NB4 (cell line): ENCODE data around the gene KCNQ1.

Experiments used
- DNase-seq: peaks from one replicate; pipeline ENCODE4 v3.0.0; 2010; ENCODE audit warnings: low read depth
- H3K4me3 ChIP-seq: one replicate; pipeline ENCODE4 v1.5.1; 2011; ENCODE audit warnings: mild to moderate bottlenecking, low read depth, low read length, moderate library complexity
- MYC ChIP-seq: IDR thresholded peaks from 2 replicates; pipeline ENCODE4 v1.6.1; 2011; ENCODE audit warnings: low read depth, low read length
- POLR2A ChIP-seq: IDR thresholded peaks from 2 replicates; pipeline ENCODE4 v1.6.1; 2011; ENCODE audit warnings: mild to moderate bottlenecking; ENCODE audit not compliant: insufficient read length; ENCODE audit errors: extremely low read depth
- TF ChIP-seq, protein P1 (sequence below): IDR thresholded peaks from 2 replicates; pipeline ENCODE4 v1.6.1; 2011; ENCODE audit warnings: low read depth, low read length
- TF ChIP-seq, protein P2 (sequence below): IDR thresholded peaks from one replicate; pipeline ENCODE4 v1.5.1; 2012; ENCODE audit warnings: low read depth, low read length

Gene KCNQ1

DNA sequence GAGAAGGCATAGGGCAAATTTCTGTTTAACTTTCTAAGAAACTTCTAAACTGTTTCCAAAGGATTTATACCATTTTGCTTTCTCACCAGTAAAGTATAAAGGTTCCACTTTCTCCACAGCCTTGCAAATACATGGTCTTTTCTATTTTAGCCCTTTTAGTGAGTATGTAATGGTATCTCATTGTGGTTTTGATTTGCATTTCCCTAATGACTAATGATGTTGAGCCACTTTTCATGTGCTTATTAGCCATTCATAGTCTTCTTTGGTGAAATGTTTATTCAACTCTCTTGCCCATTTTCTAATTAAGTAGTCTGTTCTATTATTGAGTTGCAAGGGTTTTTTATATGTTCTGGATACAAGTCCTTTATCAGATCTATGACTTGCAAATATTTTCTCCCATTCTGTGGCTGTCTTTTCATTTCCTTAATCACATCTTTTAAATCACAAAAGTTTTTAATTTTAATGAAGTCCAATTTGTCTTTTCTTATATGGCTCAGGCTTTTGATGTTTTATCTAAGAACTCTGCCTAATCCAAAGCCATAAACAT, 338.8 kb downstream of the KCNQ1 start:
- no peak overlapping the region for H3K4me3 ChIP-seq
- TF ChIP-seq, protein P1, sequence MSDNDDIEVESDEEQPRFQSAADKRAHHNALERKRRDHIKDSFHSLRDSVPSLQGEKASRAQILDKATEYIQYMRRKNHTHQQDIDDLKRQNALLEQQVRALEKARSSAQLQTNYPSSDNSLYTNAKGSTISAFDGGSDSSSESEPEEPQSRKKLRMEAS = no peak
- TF ChIP-seq, protein P2, sequence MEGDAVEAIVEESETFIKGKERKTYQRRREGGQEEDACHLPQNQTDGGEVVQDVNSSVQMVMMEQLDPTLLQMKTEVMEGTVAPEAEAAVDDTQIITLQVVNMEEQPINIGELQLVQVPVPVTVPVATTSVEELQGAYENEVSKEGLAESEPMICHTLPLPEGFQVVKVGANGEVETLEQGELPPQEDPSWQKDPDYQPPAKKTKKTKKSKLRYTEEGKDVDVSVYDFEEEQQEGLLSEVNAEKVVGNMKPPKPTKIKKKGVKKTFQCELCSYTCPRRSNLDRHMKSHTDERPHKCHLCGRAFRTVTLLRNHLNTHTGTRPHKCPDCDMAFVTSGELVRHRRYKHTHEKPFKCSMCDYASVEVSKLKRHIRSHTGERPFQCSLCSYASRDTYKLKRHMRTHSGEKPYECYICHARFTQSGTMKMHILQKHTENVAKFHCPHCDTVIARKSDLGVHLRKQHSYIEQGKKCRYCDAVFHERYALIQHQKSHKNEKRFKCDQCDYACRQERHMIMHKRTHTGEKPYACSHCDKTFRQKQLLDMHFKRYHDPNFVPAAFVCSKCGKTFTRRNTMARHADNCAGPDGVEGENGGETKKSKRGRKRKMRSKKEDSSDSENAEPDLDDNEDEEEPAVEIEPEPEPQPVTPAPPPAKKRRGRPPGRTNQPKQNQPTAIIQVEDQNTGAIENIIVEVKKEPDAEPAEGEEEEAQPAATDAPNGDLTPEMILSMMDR = no peak
- TF ChIP-seq MYC (no peak), POLR2A (no peak)
- no peak for DNase-seq

DNA sequence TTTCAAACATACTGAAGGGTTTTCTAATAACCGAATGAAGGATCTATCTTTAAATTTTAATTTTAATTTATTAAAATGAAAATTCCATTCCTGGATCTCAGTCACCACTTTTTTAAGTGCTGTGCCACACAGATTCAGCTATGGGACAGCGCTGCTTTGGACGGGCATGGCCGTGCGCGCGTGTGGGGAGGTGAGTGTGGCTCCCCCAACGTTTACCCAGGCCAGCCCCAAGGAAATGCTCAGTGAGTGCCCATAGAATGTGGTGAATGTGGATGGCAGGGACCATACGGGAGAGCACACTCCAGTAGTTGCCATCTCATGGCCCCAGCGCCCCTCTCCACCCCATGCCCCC, 343.0 kb downstream of the KCNQ1 start:
- no peak overlapping the region for H3K4me3 ChIP-seq
- TF ChIP-seq MYC (no peak), POLR2A (no peak)
- TF ChIP-seq, protein P1 = no peak
- TF ChIP-seq, protein P2 = no peak
- DNase-seq = no peak

GRCh38 chr11:2788168-2789071, 343.6 kb downstream of the KCNQ1 start:
- no peak for DNase-seq
- no peak overlapping the region for H3K4me3 ChIP-seq
- TF ChIP-seq, protein P2 = no peak
- TF ChIP-seq MYC = no peak
- TF ChIP-seq POLR2A = no peak
- TF ChIP-seq, protein P1 = no peak

- DNase-seq = no peak
- no peak overlapping the region for H3K4me3 ChIP-seq
- TF ChIP-seq POLR2A (no peak), MYC (no peak)
- TF ChIP-seq, protein P1 = no peak
- TF ChIP-seq, protein P2 = no peak
Measured at GRCh38 chr11:2789331-2789730, 344.5 kb downstream of the KCNQ1 start.

- TF ChIP-seq, protein P1 = no peak
- TF ChIP-seq MYC (no peak), POLR2A (no peak)
- TF ChIP-seq, protein P2 = no peak
- H3K4me3 ChIP-seq = no peak overlapping the region
- DNase-seq = no peak
Measured at GRCh38 chr11:2789791-2790567, 345.2 kb downstream of the KCNQ1 start.
